Prostate gland (tissue), 2 donors: Measurements from ENCODE around the gene BRS3.

Experiments
- POLR2A ChIP-seq: fragments of 450-650 bp; IDR thresholded peaks from one replicate; pipeline ENCODE4 v1.6.1; 2016; ENCODE audit warnings: antibody characterized with exemption, mild to moderate bottlenecking
- POLR2AphosphoS5 ChIP-seq: sonication (generic); formaldehyde crosslinking; IDR thresholded peaks from one replicate; pipeline ENCODE4 v1.6.1; 2017; ENCODE audit warnings: antibody characterized with exemption
- TF ChIP-seq, protein P1 (sequence below), 4 experiments: fragments of 200-600 bp in 2 of 4; fragments of 450-650 bp in 2 of 4; sonication (generic) in 2 of 4; IDR thresholded peaks; 1 replicate in 3 of 4; 2 replicates in 1 of 4; pipeline ENCODE4 v1.5.1; 2016 to 2019; ENCODE audit warnings: antibody characterized with exemption in 4 of 4, mild to moderate bottlenecking in 2 of 4, moderate library complexity in 2 of 4

DNA sequence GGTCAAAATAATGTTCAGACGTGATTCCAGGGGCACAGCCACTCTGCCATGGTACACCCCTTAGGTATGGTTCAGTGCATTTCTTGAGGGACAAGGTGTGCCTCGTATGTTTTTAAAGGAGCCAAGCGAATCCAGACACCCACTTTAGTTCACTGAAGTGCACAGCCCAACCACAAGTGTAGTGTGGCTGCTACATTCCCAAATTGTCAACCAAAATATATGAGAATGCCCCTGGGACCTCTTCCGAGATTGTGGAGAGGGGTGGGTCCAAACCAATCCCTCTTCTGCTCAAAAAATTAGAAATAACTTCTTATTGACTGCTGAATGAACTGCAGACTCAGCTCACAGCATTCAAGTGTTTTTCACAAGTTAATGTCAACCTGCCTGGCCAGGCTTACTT is 7.4 kb upstream of the BRS3 start:
- TF ChIP-seq, protein P1, sequence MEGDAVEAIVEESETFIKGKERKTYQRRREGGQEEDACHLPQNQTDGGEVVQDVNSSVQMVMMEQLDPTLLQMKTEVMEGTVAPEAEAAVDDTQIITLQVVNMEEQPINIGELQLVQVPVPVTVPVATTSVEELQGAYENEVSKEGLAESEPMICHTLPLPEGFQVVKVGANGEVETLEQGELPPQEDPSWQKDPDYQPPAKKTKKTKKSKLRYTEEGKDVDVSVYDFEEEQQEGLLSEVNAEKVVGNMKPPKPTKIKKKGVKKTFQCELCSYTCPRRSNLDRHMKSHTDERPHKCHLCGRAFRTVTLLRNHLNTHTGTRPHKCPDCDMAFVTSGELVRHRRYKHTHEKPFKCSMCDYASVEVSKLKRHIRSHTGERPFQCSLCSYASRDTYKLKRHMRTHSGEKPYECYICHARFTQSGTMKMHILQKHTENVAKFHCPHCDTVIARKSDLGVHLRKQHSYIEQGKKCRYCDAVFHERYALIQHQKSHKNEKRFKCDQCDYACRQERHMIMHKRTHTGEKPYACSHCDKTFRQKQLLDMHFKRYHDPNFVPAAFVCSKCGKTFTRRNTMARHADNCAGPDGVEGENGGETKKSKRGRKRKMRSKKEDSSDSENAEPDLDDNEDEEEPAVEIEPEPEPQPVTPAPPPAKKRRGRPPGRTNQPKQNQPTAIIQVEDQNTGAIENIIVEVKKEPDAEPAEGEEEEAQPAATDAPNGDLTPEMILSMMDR (IDR thresholded peaks at IDR 0.05), result no peak
- TF ChIP-seq POLR2A (no peak), POLR2AphosphoS5 (no peak)
